IMR-90 (cell line): ENCODE data around the gene ZMYM4. TPM values are rescaled to one million over a fixed set of nuclear protein-coding genes. Genes with fewer than 3 reads are reported as not detected.

Experiments used
- ATAC-seq: fragments of 200-7000 bp; cut with Tn5 transposase; 2 replicates; pipeline ENCODE4 v1.9.1; 2020; ENCODE audit warnings: low read depth, mild to moderate bottlenecking, moderate library complexity
- BruUV-seq: library from RNA; stranded (reverse); fragments of 400-500 nt; replicated peaks from 2 replicates; lab custom pipeline; 2021; lab: Mats Ljungman, UMichigan
- CTCF ChIA-PET: fragments of 300-600 bp; formaldehyde crosslinking; extraction: SDS; loops from one replicate; lab custom pipeline; 2021; ENCODE audit warnings: antibody characterized with exemption; lab: Yijun Ruan, JAX
- POLR2A ChIA-PET: fragments of 300-600 bp; sonication (Branson Sonifier 250); formaldehyde crosslinking; loops from one replicate; lab custom pipeline; 2022; ENCODE audit warnings: antibody characterized with exemption; ENCODE audit not compliant: unreplicated experiment; lab: Charles Lee
- DNase-seq: peaks from one replicate; pipeline ENCODE4 v3.0.0; 2013
- H2AFZ ChIP-seq: replicated peaks from 2 replicates; pipeline ENCODE3; 2013; ENCODE audit warnings: low read length, mild to moderate bottlenecking; ENCODE audit not compliant: poor library complexity
- H2AK5ac ChIP-seq: 2 replicates; pipeline ENCODE4 v1.6.1; 2013; ENCODE audit warnings: low read depth, low read length, inconsistent platforms
- H2AK9ac ChIP-seq: replicated peaks from 2 replicates; pipeline ENCODE3; 2013; ENCODE audit warnings: mild to moderate bottlenecking, low read depth, low read length, moderate library complexity; ENCODE audit not compliant: poor library complexity
- H2BK120ac ChIP-seq: 2 replicates; pipeline ENCODE4 v1.6.1; 2013; ENCODE audit warnings: low read depth, low read length, inconsistent platforms
- H2BK15ac ChIP-seq: 3 replicates; pipeline ENCODE4 v1.6.1; 2013; ENCODE audit warnings: low read depth, low read length, inconsistent platforms
- H2BK20ac ChIP-seq: 2 replicates; pipeline ENCODE4 v1.6.1; 2013; ENCODE audit warnings: low read depth, mild to moderate bottlenecking, inconsistent platforms, low read length, moderate library complexity
- H2BK5ac ChIP-seq: 2 replicates; pipeline ENCODE4 v1.6.1; 2013; ENCODE audit warnings: mild to moderate bottlenecking, low read depth, low read length, inconsistent platforms; ENCODE audit not compliant: poor library complexity, severe bottlenecking
- H3K14ac ChIP-seq: replicated peaks from 2 replicates; pipeline ENCODE4 v1.6.1; 2013; ENCODE audit warnings: low read depth, low read length, inconsistent platforms
- H3K18ac ChIP-seq: 2 replicates; pipeline ENCODE4 v1.6.1; 2013; ENCODE audit warnings: low read depth, low read length, control low read depth
- H3K23ac ChIP-seq: 2 replicates; pipeline ENCODE4 v1.6.1; 2013; ENCODE audit warnings: low read depth, low read length, inconsistent platforms
- H3K27ac ChIP-seq: 2 replicates; pipeline ENCODE4 v1.5.1; 2013; ENCODE audit warnings: mild to moderate bottlenecking, control low read depth, low read length; ENCODE audit not compliant: insufficient read depth
- H3K27me3 ChIP-seq: 2 replicates; pipeline ENCODE4 v1.6.1; 2013; ENCODE audit warnings: low read length; ENCODE audit not compliant: control insufficient read depth, insufficient read depth
- H3K36me3 ChIP-seq: 2 replicates; pipeline ENCODE4 v1.6.1; 2013; ENCODE audit warnings: low read length, mixed read lengths; ENCODE audit not compliant: control insufficient read depth, insufficient read depth
- H3K4ac ChIP-seq: 2 replicates; pipeline ENCODE4 v1.6.1; 2013; ENCODE audit warnings: low read depth, low read length, inconsistent platforms
- H3K4me1 ChIP-seq: 2 replicates; pipeline ENCODE4 v1.6.1; 2013; ENCODE audit warnings: low read length, mixed read lengths; ENCODE audit not compliant: control insufficient read depth, insufficient read depth
- H3K4me2 ChIP-seq: 2 replicates; pipeline ENCODE4 v1.6.1; 2013; ENCODE audit warnings: low read depth, mild to moderate bottlenecking, control low read depth, low read length, moderate library complexity
- H3K4me3 ChIP-seq: 2 replicates; pipeline ENCODE4 v1.5.1; 2013; ENCODE audit warnings: low read depth, mild to moderate bottlenecking, control low read depth, low read length, moderate library complexity; ENCODE audit not compliant: insufficient read depth
- H3K56ac ChIP-seq: 2 replicates; pipeline ENCODE4 v1.6.1; 2013; ENCODE audit warnings: low read length, inconsistent platforms; ENCODE audit not compliant: insufficient read depth; ENCODE audit errors: extremely low read depth
- H3K79me1 ChIP-seq, 2 experiments: 2 replicates each; pipeline ENCODE4 v1.6.1; 2013; ENCODE audit warnings: low read length in 2 of 2, inconsistent platforms in 1 of 2, low read depth in 1 of 2
- H3K9ac ChIP-seq: 2 replicates; pipeline ENCODE4 v1.6.1; 2013; ENCODE audit warnings: low read depth, low read length, control low read depth
- H3K9me1 ChIP-seq: 2 replicates; pipeline ENCODE4 v1.6.1; 2013; ENCODE audit warnings: low read length, inconsistent platforms; ENCODE audit not compliant: insufficient read depth
- H3K9me3 ChIP-seq: 2 replicates; pipeline ENCODE4 v1.6.1; 2013; ENCODE audit warnings: low read length; ENCODE audit not compliant: control insufficient read depth, insufficient read depth
- H4K20me1 ChIP-seq: 2 replicates; pipeline ENCODE4 v1.6.1; 2013; ENCODE audit warnings: low read length, inconsistent platforms; ENCODE audit not compliant: insufficient read depth
- H4K5ac ChIP-seq: 2 replicates; pipeline ENCODE4 v1.6.1; 2013; ENCODE audit warnings: mild to moderate bottlenecking, low read depth, low read length, control low read depth
- H4K8ac ChIP-seq, 2 experiments: 2 replicates each; pipeline ENCODE4 v1.6.1; 2013; ENCODE audit warnings: low read depth in 2 of 2, low read length in 2 of 2, control low read depth in 1 of 2, inconsistent platforms in 1 of 2
- H4K91ac ChIP-seq: 2 replicates; pipeline ENCODE4 v1.6.1; 2013; ENCODE audit warnings: low read depth, low read length, inconsistent platforms; ENCODE audit not compliant: insufficient read depth
- BHLHE40 ChIP-seq: fragments of 150-350 bp; IDR thresholded peaks from 2 replicates; pipeline ENCODE4 v1.6.1; 2016; ENCODE audit warnings: mild to moderate bottlenecking, low read depth, low read length
- CEBPB ChIP-seq: IDR thresholded peaks from 2 replicates; pipeline ENCODE4 v1.6.1; 2012; ENCODE audit warnings: low read depth, low read length, improper control_type of control experiment
- CHD1 ChIP-seq: IDR thresholded peaks from 2 replicates; pipeline ENCODE4 v1.6.1; 2012; ENCODE audit warnings: low read depth, low read length, improper control_type of control experiment
- CTCF ChIP-seq: conservative IDR thresholded peaks from 2 replicates; pipeline ENCODE4 v1.5.1; 2012; ENCODE audit warnings: mild to moderate bottlenecking, low read depth, low read length, improper control_type of control experiment
- ELK1 ChIP-seq: fragments of 150-350 bp; IDR thresholded peaks from 2 replicates; pipeline ENCODE4 v1.6.1; 2016; ENCODE audit warnings: low read depth, mild to moderate bottlenecking, low read length, moderate library complexity, borderline replicate concordance
- FOS ChIP-seq: fragments of 150-350 bp; IDR thresholded peaks from 2 replicates; pipeline ENCODE4 v1.6.1; 2016; ENCODE audit warnings: low read depth, low read length
- MAFK ChIP-seq: IDR thresholded peaks from 2 replicates; pipeline ENCODE4 v1.6.1; 2012; ENCODE audit warnings: low read depth, low read length, improper control_type of control experiment
- MAZ ChIP-seq: IDR thresholded peaks from 2 replicates; pipeline ENCODE4 v1.6.1; 2012; ENCODE audit warnings: low read depth, mild to moderate bottlenecking, low read length, improper control_type of control experiment, moderate library complexity, borderline replicate concordance
- MXI1 ChIP-seq: IDR thresholded peaks from 2 replicates; pipeline ENCODE4 v1.6.1; 2012; ENCODE audit warnings: low read depth, mild to moderate bottlenecking, low read length, moderate library complexity, borderline replicate concordance
- NFE2L2 ChIP-seq: fragments of 150-350 bp; IDR thresholded peaks from 2 replicates; pipeline ENCODE4 v1.6.1; 2016; ENCODE audit warnings: low read depth, mild to moderate bottlenecking, low read length
- POLR2A ChIP-seq: IDR thresholded peaks from 2 replicates; pipeline ENCODE4 v1.6.1; 2012; ENCODE audit warnings: mild to moderate bottlenecking, low read depth, low read length
- RAD21 ChIP-seq: IDR thresholded peaks from 2 replicates; pipeline ENCODE4 v1.6.1; 2012; ENCODE audit warnings: low read length, improper control_type of control experiment
- RCOR1 ChIP-seq: IDR thresholded peaks from 2 replicates; pipeline ENCODE4 v1.6.1; 2012; ENCODE audit warnings: mild to moderate bottlenecking, low read length, improper control_type of control experiment; ENCODE audit not compliant: insufficient replicate concordance
- RFX5 ChIP-seq: IDR thresholded peaks from 2 replicates; pipeline ENCODE4 v1.8.0; 2012; ENCODE audit warnings: low read depth, mild to moderate bottlenecking, low read length, moderate library complexity
- SMC3 ChIP-seq: fragments of 150-350 bp; IDR thresholded peaks from 2 replicates; pipeline ENCODE4 v1.6.1; 2016; ENCODE audit warnings: low read depth, mild to moderate bottlenecking, antibody characterized with exemption, low read length, moderate library complexity
- WGBS, 2 experiments: methylation state at CpG; one replicate each; pipeline versions ENCODE4 v1.1.5 to v1.1.7; 2013; ENCODE audit warnings: missing lambda C conversion rate in 2 of 2; ENCODE audit not compliant: insufficient read length in 1 of 2; ENCODE audit errors: extremely low coverage in 2 of 2; 5-methylcytosine and 5-hydroxymethylcytosine counted together
- dilution Hi-C: fragments of 300-500 bp; cut with HindIII; formaldehyde crosslinking; loops from one replicate; pipeline ENCODE4 v1.14.3; 2018; ENCODE audit warnings: low sequenced_read_pairs; ENCODE audit not compliant: unreplicated experiment
- in situ Hi-C: fragments of 300-500 bp; cut with MboI; formaldehyde crosslinking; loops from 3 replicates; pipeline ENCODE4 v1.14.3; 2019; ENCODE audit warnings: low sequenced_read_pairs, inconsistent platforms, mixed read lengths
- intact Hi-C: fragments of 100-400 bp; cut with micrococcal nuclease; formaldehyde crosslinking; loops from 2 replicates; pipeline ENCODE4 v1.10.0; 2022
- polyA plus RNA-seq, 3 experiments: library from polyadenylated mRNA; depleted of rRNA; stranded (reverse); fragments of >200 nt; gene quantifications; 2 replicates each; pipeline ENCODE4 v1.2.3, GENCODE V29; 2012; ENCODE audit warnings: low replicate concordance in 1 of 3
- total RNA-seq: library from RNA; depleted of rRNA; stranded (reverse); fragments of >200 nt; gene quantifications from 2 replicates; pipeline ENCODE4 v1.2.3, GENCODE V29; 2012
- TF ChIP-seq, protein P1 (sequence below): fragments of 150-350 bp; IDR thresholded peaks from 2 replicates; pipeline ENCODE4 v1.6.1; 2017; ENCODE audit warnings: mild to moderate bottlenecking, antibody characterized with exemption, low read length, low read depth

The ZMYM4 gene
- total and polyA plus RNA-seq, 2 of the 4 experiments (the other 2 are of a cell fraction): 14.7 to 53.8 TPM

- H4K91ac ChIP-seq: no peak overlapping the region
- H2AK9ac ChIP-seq: no peak overlapping the region
- H2AFZ ChIP-seq: no peak overlapping the region
- 100% methylated on average over 3 of the region's 8 CpGs; no CpG with 5 or more reads in 1 of the 2 experiments for WGBS, 2 experiments
- H3K4me2 ChIP-seq: no peak overlapping the region
- no peaks in the 10 kb centered on the region for H4K20me1 ChIP-seq
- peaks cover 3% of the 10 kb centered on the region; the same call in 1 of the 2 replicates for H3K9me1 ChIP-seq
- H2BK20ac ChIP-seq: no peak overlapping the region
- no peak overlapping the region for H3K23ac ChIP-seq
- H2BK15ac ChIP-seq: no peak overlapping the region
- in situ Hi-C loops (no loop called here), intact Hi-C loops (no loop called here), dilution Hi-C loops (no loop called here)
- peaks cover 52% of the 10 kb centered on the region for H3K36me3 ChIP-seq
- ChIA-PET CTCF (no interaction called here), POLR2A (no interaction called here)
- H3K9ac ChIP-seq: no peak overlapping the region
- H3K4me3 ChIP-seq: no peak overlapping the region
- no peak overlapping the region for H2BK120ac ChIP-seq
- H2BK5ac ChIP-seq: no peak overlapping the region
- ATAC-seq (no peak), DNase-seq (no peak)
- no TSS peak for BruUV-seq
- H3K27ac ChIP-seq: no peak overlapping the region
- no peaks in the 10 kb centered on the region for H3K79me1 ChIP-seq
- TF ChIP-seq ELK1 (no peak), NFE2L2 (no peak), RFX5 (no peak), RCOR1 (no peak), RAD21 (no peak), CHD1 (no peak), SMC3 (no peak), MAFK (no peak), MAZ (no peak), BHLHE40 (no peak), CEBPB (no peak), POLR2A (no peak), MXI1 (no peak), FOS (no peak), CTCF (no peak)
- TF ChIP-seq, protein P1, sequence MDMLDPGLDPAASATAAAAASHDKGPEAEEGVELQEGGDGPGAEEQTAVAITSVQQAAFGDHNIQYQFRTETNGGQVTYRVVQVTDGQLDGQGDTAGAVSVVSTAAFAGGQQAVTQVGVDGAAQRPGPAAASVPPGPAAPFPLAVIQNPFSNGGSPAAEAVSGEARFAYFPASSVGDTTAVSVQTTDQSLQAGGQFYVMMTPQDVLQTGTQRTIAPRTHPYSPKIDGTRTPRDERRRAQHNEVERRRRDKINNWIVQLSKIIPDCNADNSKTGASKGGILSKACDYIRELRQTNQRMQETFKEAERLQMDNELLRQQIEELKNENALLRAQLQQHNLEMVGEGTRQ: no peak
- H3K18ac ChIP-seq: no peak overlapping the region
- H4K8ac ChIP-seq: no peak overlapping the region
- no peaks in the 10 kb centered on the region for H3K27me3 ChIP-seq
- H2AK5ac ChIP-seq: no peak overlapping the region
- H4K5ac ChIP-seq: no peak overlapping the region
- no peak overlapping the region for H3K14ac ChIP-seq
- no peaks in the 10 kb centered on the region for H3K9me3 ChIP-seq
- no peaks in the 10 kb centered on the region for H3K4me1 ChIP-seq
- H3K56ac ChIP-seq: no peak overlapping the region
- no peak overlapping the region for H3K4ac ChIP-seq
Measured at GRCh38 chr1:35441926-35442579, 173.5 kb downstream of the ZMYM4 start.
